ENCODE data around the gene LNPEP. TPM values are rescaled to one million over a fixed set of nuclear protein-coding genes. Genes with fewer than 3 reads are reported as not detected.

The LNPEP gene
- total RNA-seq, 4 donors from 2014 or later, result 7.2 to 40.5 (median 34.8) TPM

GRCh38 chr5:97006454-97007060 lies 70.7 kb downstream of the LNPEP start:
- TF ChIP-seq POLR2A (IDR thresholded peaks at IDR 0.05), result no peak
- TF ChIP-seq EP300 (IDR thresholded peaks at IDR 0.05; ENCODE audit: low read depth), result no peak
- no peak for TF ChIP-seq CTCF (IDR thresholded peaks at IDR 0.05)
- TF ChIP-seq POLR2AphosphoS5 (IDR thresholded peaks at IDR 0.05), result no peak
- Histone ChIP-seq H3K27me3 (no peaks in the 10 kb centered on the region), H3K4me1 (peaks cover 0 to 13% (median 0%) of the 10 kb centered on the region in 4 donors), H3K27ac (no peak overlapping the region), H3K36me3 (peaks cover 0 to 28% (median under 1%) of the 10 kb centered on the region in 4 donors), H3K4me3 (no peak overlapping the region), H3K9me3 (no peaks in the 10 kb centered on the region)
- intact Hi-C loops (cut with DNase I; ENCODE audit: low total_unique reads) (loop anchor here (10.0 kb wide), 1 partner anchor 148 kb away; no protein-coding TSS in a partner anchor), in situ Hi-C loops (cut with MboI; ENCODE audit: low pct_ligation_motif_present in 1 of 4, low pct_unique_long_range_greater_than_20kb in 1 of 4, low sequenced_read_pairs in 3 of 4) (no loop called here)
- DNase-seq, result no peak
- 79 to 81% methylated on average over 3 of the region's 3 CpGs for WGBS, 2 donors (ENCODE audit: low coverage in 1 of 2)

- Histone ChIP-seq H3K4me3 (no peak overlapping the region), H3K27ac (no peak overlapping the region), H3K27me3 (no peaks in the 10 kb centered on the region), H3K36me3 (peaks cover 0 to 28% (median 7%) of the 10 kb centered on the region in 4 donors), H3K4me1 (peaks cover 0 to 13% (median 0%) of the 10 kb centered on the region in 4 donors), H3K9me3 (no peaks in the 10 kb centered on the region)
- DNase-seq, result no peak
- in situ Hi-C loops (cut with MboI; ENCODE audit: low pct_ligation_motif_present in 1 of 4, low pct_unique_long_range_greater_than_20kb in 1 of 4, low sequenced_read_pairs in 3 of 4) (no loop called here), intact Hi-C loops (cut with DNase I; ENCODE audit: low total_unique reads) (loop anchor here (10.0 kb wide), 1 partner anchor 145 kb away; no protein-coding TSS in a partner anchor)
- 56 to 61% methylated on average over 3 of the region's 3 CpGs for WGBS, 2 donors (ENCODE audit: low coverage in 1 of 2)
- TF ChIP-seq POLR2AphosphoS5 (IDR thresholded peaks at IDR 0.05) (no peak), POLR2A (IDR thresholded peaks at IDR 0.05) (no peak), CTCF (IDR thresholded peaks at IDR 0.05) (no peak), EP300 (IDR thresholded peaks at IDR 0.05; ENCODE audit: low read depth) (no peak)
Measured at GRCh38 chr5:97009212-97009898, 73.5 kb downstream of the LNPEP start.

DNA sequence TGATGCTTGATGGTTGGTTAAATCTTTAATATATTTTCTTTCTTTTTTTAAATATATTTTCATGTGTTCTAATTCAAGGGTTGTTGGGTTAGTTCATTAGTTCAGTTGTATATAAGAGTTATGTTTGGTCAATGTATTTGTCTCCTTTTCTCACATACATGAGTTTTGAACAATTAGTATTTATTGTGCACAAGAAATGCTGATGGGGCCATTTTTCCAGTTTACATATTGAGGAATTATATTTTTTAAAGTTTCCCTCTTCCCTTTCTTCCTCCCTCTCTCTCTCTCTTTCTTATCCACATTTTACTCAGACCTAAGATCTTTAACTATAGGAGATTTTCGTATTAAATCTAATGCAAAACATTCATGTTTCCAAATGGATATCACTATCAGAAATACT lies 74.0 kb downstream of the LNPEP start:
- TF ChIP-seq EP300 (IDR thresholded peaks at IDR 0.05; ENCODE audit: low read depth) (no peak), CTCF (IDR thresholded peaks at IDR 0.05) (no peak), POLR2A (IDR thresholded peaks at IDR 0.05) (no peak), POLR2AphosphoS5 (IDR thresholded peaks at IDR 0.05) (no peak)
- in situ Hi-C loops (cut with MboI; ENCODE audit: low pct_ligation_motif_present in 1 of 4, low pct_unique_long_range_greater_than_20kb in 1 of 4, low sequenced_read_pairs in 3 of 4) (no loop called here), intact Hi-C loops (cut with DNase I; ENCODE audit: low total_unique reads) (loop anchor here (10.0 kb wide), 1 partner anchor 145 kb away; no protein-coding TSS in a partner anchor)
- peaks cover 0 to 13% (median 0%) of the 10 kb centered on the region in 4 donors for H3K4me1 ChIP-seq
- H3K27ac ChIP-seq, result no peak overlapping the region
- H3K36me3 ChIP-seq, result peaks cover 0 to 29% (median 10%) of the 10 kb centered on the region in 4 donors
- H3K9me3 ChIP-seq, result no peaks in the 10 kb centered on the region
- WGBS, 2 donors (ENCODE audit: low coverage in 1 of 2), result 97 to 100% methylated on average over 1 of the region's 1 CpG
- no peak overlapping the region for H3K4me3 ChIP-seq
- no peak for DNase-seq
- no peaks in the 10 kb centered on the region for H3K27me3 ChIP-seq

DNA sequence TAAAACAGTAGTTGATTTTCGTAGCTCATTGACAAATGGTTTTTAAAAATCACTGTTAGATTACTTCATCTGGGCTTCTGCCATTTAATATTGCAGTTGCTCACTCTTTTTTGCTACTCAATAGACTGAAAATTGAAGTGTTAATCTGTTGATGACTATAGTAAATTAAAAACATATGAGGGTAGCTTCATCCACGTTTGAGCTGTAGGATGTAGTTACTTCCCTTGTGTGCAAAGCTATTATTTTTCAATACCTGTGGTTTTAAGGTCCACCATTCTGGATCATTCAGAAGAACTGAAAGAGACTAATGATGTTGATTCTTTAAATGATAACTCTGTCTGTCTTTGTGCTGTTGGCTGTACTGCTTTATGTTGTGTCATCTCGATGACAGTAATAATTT lies 74.7 kb downstream of the LNPEP start:
- no peak for DNase-seq
- Histone ChIP-seq H3K27me3 (no peaks in the 10 kb centered on the region), H3K9me3 (no peaks in the 10 kb centered on the region), H3K4me3 (no peak overlapping the region), H3K36me3 (peaks cover 0 to 32% (median 12%) of the 10 kb centered on the region in 4 donors), H3K4me1 (peaks cover 0 to 13% (median 0%) of the 10 kb centered on the region in 4 donors), H3K27ac (no peak overlapping the region)
- WGBS, 2 donors (ENCODE audit: low coverage in 1 of 2), result 77 to 80% methylated on average over 3 of the region's 3 CpGs
- intact Hi-C loops (cut with DNase I; ENCODE audit: low total_unique reads) (no loop called here), in situ Hi-C loops (cut with MboI; ENCODE audit: low pct_ligation_motif_present in 1 of 4, low pct_unique_long_range_greater_than_20kb in 1 of 4, low sequenced_read_pairs in 3 of 4) (no loop called here)
- TF ChIP-seq CTCF (IDR thresholded peaks at IDR 0.05) (no peak), POLR2A (IDR thresholded peaks at IDR 0.05) (no peak), EP300 (IDR thresholded peaks at IDR 0.05; ENCODE audit: low read depth) (no peak), POLR2AphosphoS5 (IDR thresholded peaks at IDR 0.05) (no peak)
